GM18858 (cell line): ENCODE data around the gene FRG2.
"Not testable (repeated sequence)": the region's sequence is repeated elsewhere in the genome, so short reads cannot be mapped to it uniquely, and the experiment has no call there.

Experiments
- ATAC-seq: cut with Tn5 transposase; IDR thresholded peaks from one replicate; pipeline ENCODE4 v1.9.1; 2021; ENCODE audit not compliant: unreplicated experiment

FRG2 gene

DNA sequence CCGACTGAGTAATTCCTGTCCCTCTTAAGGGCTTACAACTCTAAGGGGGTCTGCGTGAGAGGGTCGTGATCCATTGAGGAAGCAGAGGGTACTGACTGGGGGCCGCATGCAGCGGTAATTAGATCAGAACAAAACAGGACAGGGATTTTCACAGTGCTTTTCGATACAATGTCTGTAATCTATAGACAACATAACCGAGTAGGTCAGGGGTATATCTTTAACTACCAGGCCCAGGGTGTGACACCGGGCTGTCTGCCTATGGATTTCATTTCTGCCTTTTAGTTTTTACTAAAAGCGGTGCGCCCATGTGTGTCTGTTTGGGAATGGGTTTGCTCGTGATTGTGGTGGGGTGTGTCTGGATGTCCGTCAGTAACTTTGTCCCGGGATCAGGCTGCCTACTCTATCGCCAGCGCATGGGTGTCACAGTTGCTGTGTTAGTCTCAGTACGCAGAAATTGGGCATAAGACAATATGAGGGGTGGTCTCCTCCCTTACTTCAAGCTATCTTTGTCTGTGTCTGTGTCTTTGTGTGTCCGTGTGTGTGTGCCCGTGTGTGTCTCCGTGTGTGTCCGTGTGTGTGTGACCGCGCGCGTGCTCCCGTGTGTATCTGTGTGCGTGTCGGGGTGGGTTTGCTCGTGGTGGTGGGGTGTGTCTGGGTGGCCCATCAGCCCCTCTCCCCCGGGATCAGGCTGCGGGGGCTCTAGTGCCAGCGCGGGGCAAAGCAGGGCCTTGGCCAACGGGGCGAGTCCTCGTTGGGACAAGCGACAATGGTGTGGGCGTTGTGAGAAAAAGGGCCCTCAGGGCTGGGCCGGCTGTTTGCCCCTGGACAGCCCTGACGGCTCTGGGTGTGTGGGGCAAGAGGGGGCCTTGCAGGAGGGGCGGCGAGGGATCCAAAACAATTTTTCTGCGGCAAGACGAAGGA, 10.4 kb downstream of the FRG2 start:
- ATAC-seq: no peak

DNA sequence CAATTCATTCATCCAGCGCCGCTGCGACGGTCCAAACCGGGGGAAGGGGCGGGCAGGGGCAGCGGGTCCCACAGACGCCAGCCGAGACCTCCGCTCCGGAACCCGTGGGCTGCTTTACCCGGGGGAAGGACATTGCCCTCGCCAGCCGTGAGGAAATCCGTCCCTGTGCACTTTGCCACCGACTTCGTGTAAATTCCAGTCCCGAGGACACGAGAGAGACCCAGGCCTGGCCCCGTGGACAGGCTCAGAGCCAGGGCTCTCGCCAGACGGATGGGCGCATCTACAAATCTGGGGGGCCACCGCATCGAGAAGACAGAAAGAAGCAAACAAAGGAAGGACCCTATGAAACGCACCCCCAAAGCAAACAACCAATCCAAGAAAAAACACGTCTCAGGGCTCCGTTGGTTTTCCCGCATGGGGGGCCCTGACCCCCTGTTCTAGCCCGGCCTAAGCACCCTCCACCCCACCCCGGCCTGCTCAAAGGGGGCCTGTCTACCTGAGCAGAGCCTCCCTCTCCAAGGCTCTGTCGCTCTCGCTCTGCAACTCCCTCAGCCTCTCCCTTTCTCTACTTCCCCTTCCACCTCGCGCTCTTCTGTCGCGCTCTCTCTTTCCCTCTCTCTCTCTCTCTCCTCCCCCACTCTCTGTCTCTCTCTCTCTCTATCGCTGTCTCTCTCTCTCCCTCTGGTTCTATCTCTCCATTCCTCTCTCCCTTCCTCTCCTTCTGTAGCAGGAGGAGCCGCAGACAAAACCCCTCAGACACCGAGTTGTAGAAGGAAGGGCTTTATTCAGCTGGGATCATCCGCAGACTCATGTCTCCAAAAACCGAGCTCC, 11.3 kb downstream of the FRG2 start:
- no peak for ATAC-seq

DNA sequence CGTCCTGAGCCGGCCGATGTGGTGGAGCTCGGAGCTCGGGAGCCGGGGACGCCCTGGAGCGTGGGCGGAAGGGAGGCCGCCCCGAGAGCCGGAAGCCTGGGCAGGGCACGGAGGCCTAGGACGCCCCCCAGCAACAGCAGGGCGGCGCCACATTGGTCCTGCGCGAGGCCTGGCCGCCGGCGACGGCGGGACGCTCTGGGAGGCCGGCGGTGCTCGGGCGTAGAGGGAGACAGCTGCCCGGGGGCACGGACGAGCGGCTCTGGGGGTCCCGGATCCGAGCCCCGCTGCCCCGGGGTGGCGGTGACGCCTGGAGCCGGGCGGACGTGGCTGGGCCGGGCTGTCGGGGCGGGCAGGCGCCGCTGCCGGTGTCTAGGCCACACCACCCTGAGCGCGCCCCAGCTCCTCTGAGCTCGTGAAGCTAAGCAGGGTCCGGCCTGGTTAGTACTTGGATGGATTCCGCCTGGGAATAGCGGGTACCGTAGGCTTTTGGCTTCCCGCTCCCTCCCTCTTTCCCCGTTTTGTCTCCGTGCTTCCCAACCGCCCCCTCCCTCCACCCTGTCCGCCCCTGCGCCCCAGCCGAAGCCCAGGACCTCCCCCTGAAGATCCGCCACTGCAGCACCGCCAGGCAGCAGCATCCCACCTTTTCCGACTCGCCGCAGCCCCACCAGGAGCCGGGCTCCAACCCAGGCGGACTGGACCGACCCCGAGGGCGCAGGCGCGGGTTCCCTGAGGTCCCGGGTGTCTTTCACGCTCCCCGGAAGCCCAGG, 12.1 kb downstream of the FRG2 start:
- no peak for ATAC-seq

DNA sequence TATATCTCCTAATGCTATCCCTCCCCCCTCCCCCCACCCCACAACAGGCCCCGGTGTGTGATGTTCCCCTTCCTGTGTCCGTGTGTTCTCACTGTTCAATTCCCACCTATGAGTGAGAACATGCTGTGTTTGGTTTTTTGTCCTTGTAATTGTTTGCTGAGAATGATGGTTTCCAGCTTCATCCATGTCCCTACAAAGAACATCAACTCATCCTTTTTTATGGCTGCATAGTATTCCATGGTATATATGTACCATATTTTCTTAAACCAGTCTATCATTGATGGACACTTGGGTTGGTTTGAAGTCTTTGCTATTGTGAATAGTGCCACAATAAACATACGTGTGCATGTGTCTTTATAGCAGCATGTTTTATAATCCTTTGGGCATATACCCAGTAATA, 37.1 kb downstream of the FRG2 start:
- ATAC-seq: not testable (repeated sequence)

DNA sequence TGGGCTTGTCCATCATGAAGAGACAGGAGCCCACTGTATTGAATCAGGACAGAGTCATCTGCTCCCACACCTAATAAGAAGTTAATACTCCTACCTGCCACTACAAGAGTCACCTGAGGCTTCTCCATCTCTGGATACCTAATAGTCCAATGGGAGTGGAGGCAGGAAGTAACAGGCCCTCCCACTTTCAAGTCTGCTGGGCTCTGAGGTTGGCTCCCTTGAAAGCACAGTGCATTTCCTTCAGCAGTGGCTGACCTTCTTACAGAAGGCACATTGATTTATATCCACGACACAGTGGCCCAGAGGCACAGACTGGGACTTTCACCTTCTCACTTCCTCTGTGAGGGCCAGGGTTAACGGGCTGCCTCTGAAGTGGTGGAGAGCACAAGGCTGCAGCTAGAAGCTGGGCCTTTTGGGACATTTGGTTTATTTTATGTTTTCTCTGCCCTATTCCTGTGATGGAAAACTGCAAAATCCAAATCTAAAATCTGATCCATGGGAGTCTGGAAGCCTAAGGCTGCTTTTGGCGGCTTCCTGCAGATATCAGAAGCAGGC, 38.1 kb downstream of the FRG2 start:
- ATAC-seq: no peak

DNA sequence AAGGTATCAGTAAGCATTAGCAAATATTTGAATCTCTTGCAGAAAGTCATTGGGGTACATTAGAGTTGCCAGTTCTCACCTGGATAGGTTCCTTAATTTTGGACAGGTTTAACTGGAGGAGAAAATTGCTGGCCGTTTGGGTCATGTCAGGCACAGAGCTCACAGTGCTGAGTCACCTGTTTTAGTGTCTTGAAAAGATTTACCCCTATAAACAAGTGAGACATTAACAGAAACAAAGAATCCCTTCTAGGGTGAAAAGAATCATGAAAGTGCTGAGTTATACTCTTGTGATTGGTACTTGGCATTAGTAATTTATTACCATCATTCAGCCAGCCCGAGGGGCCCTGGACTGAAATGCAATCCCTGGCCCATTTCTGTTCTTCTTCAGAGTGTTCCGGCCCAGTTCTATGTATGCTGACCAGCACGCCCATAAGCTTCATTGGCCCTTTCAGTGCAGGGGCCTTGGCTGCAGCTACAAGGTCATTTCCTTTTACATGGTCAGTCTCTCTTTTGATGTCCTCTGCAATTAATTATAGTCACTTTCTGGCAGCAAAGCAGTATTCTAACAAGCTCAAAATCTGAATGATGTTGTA, 41.3 kb downstream of the FRG2 start:
- ATAC-seq: not testable (repeated sequence)

DNA sequence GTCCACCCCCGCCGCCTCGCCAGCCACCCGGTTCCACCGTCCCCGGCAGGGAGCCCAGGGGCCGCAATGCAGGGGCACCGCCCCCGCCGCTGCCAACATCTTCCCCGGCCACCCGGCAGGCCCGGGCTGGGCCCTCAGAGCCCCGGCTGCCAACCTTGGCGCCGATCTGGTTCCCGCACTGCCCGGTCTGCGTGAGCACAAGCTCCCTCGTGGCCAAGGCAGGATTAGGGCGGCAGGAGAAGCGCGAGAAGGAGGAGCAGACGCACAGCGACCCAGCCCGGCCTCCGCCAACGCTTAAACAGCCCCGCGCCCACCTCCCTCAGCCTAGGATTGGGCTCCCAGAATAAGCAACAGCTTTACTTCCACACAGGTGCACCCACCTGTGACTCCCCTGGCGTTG, 42.4 kb downstream of the FRG2 start:
- ATAC-seq: not testable (repeated sequence)

DNA sequence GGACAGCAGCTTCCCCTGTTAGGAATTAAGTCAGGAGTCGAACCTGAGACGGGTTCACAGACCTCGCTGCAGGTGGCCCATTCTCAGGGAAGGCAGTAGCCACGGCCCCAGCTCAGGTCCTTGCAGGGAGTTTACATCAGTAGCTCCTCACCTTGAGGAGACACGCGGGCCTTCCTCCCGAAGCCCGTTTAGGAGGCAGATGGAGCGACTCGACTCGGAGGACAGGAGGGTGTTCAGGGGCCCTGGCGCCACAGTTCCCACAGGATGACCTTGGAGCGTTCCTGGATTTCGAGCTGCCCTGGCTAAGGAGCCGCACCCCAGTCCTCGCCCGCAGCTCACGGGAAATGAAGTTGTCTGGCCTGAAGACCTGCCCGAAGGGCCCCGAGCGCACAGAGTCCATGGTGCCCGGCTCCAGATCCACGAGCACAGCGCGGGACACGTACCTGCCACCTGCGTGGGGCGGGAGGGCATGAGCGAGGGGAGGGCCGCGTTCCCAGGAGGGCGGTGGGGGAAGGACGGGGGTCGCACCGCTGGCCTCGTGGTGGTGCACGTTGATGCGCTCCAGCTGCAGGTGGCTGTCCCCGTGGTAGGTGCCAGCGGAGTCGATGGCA, 43.0 kb downstream of the FRG2 start:
- ATAC-seq: not testable (repeated sequence)

DNA sequence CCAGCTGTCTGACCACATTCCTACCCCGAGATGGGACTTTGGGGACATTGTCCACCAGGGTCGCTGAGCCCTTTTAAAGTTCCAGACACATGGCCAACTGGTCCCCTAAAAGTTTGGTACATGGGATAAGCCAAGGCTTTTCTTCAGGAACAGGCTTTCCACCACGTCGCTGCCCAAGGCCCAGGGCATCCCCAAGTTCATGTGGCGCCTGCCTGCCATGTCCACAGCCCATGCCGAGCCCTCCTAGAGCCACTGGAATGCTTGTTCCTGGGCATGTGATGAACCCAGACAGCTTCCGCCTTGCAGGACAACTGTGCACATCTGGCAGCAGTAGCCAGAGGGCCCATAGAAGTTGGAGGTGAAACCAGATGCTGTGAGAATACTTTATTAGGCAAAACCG, 45.1 kb downstream of the FRG2 start:
- ATAC-seq: no peak

DNA sequence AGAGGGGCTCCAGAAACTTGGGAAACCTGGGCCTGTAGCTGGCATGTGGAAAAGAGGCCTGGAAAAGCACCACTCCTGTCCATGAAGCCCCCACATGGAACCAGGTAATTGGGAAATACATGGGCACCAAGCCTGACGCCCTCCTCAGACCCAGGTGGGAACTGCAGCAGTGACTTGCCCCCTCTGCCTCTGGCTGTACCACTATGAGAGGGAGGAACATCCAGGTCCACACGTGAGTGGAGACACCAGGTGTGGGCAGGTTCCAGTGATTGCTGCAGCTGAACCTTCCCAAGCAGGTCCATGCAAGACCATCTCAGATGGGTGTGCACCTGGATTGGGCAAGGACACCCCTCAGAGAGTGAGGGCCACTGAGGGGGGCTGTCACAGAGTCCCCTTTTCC, 46.8 kb downstream of the FRG2 start:
- not testable (repeated sequence) for ATAC-seq

DNA sequence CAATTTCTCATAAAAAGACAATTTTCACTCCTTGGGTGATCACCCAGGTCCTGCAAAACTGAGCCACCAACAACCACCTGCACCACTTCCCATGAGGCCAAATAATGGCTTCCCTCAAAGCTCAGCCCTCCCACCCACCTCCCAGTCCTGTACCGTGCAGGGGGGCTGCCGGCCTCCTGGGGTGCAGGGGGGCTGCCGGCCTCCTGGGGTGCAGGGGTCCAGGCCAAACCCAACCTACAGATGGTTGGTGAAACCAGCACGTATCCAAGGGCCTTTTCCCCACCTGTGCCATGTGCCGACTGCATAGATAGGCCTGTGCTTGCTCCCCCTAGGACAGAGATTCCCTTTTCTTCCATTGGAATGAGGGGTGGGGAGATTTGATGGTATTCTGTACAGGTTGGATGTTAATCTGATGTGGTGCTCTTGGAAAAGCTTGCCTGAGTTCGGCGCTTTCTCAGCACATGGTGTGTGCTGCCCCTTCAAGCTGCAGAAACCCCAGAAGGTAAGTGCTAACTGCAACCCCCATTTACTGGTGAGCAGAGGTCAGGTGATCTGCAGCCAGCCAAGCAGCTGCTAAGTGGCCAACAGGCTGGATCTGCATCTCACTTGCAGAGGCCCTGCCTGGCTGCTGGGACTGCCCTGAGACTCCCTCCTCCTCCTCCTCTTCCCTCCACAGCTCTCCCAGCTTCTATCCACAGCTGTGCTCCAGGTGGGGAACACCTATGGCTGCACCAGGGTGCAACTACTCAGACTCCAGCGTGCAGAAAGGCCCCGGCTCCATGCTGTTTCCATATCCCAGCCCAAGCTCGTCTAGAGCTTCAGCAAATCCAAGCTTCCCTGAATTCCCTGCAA, 47.6 kb downstream of the FRG2 start:
- ATAC-seq: no peak
